HepG2 (cell line): ENCODE results near the gene ARMH1. TPM values are rescaled to one million over a fixed set of nuclear protein-coding genes. Genes with fewer than 3 reads are reported as not detected.

ENCODE experiments used
- ATAC-seq: fragments of 200-7000 bp; cut with Tn5 transposase; 3 replicates; pipeline ENCODE4 v1.9.1; 2020; ENCODE audit warnings: mild to moderate bottlenecking, moderate library complexity
- BruUV-seq: library from RNA; stranded (reverse); fragments of 400-500 nt; replicated peaks from 2 replicates; lab custom pipeline; 2021; lab: Mats Ljungman, UMichigan
- CTCF ChIA-PET: fragments of 300-600 bp; formaldehyde crosslinking; extraction: SDS; loops from one replicate; lab custom pipeline; 2021; ENCODE audit warnings: low total read pairs, inconsistent platforms, low intra/inter-chr PET ratio; lab: Yijun Ruan, JAX
- POLR2A ChIA-PET: fragments of 350-600 bp; sonication (Branson Sonifier 250); formaldehyde crosslinking; loops from one replicate; lab custom pipeline; 2020; ENCODE audit warnings: antibody characterized with exemption, inconsistent platforms; lab: Yijun Ruan, JAX
- DNase-seq: peaks from one replicate; pipeline ENCODE4 v3.0.0-alpha.2; 2015; ENCODE audit warnings: low spot score
- FAIRE-seq: peaks from 3 replicates; lab custom pipeline; 2011; peaks lifted over from hg19 to GRCh38; lab: Jason Lieb, UNC
- H2AFZ ChIP-seq: one replicate; pipeline ENCODE4 v1.6.1; 2011; ENCODE audit warnings: low read length, inconsistent platforms
- H3K27ac ChIP-seq: fragments of 300-600 bp; 3 replicates; pipeline ENCODE4 v1.8.0; 2011; ENCODE audit warnings: mixed run types, mild to moderate bottlenecking, mixed read lengths, low read length, inconsistent platforms; ENCODE audit not compliant: insufficient read depth; ENCODE audit errors: extremely low read length
- H3K27me3 ChIP-seq, 2 experiments: fragments of 200-600 bp in 1 of 2; 2 replicates in 1 of 2; 3 replicates in 1 of 2; pipeline versions ENCODE4 v1.6.0 to v1.8.0; 2011; ENCODE audit warnings: low read length in 2 of 2, mild to moderate bottlenecking in 2 of 2, moderate library complexity in 2 of 2, inconsistent platforms in 1 of 2; ENCODE audit not compliant: insufficient read depth in 2 of 2, control insufficient read depth in 1 of 2
- H3K36me3 ChIP-seq, 2 experiments: fragments of 200-600 bp in 1 of 2; replicated peaks in 1 of 2; 2 replicates in 1 of 2; 3 replicates in 1 of 2; pipeline versions ENCODE4 v1.5.1 to v1.8.0; 2011; ENCODE audit warnings: low read length in 2 of 2, inconsistent platforms in 1 of 2; ENCODE audit not compliant: insufficient read depth in 2 of 2, control insufficient read depth in 1 of 2
- H3K4me1 ChIP-seq: 2 replicates; pipeline ENCODE4 v1.5.1; 2012; ENCODE audit warnings: low read length, inconsistent platforms; ENCODE audit not compliant: insufficient read depth
- H3K4me2 ChIP-seq: 2 replicates; pipeline ENCODE4 v1.6.0; 2011; ENCODE audit warnings: low read depth, low read length, inconsistent platforms
- H3K4me3 ChIP-seq, 3 experiments: fragments of 200-600 bp in 1 of 3; sonication (generic), shearing (Covaris generic) in 1 of 3; replicated peaks in 1 of 3; 2 replicates each; pipeline ENCODE4 v1.5.1; 2011 to 2016; ENCODE audit warnings: low read length in 3 of 3, inconsistent platforms in 2 of 3, low read depth in 2 of 3, mild to moderate bottlenecking in 2 of 3, control low read depth in 1 of 3, mixed read lengths in 1 of 3; ENCODE audit not compliant: insufficient read depth in 1 of 3
- H3K79me2 ChIP-seq: one replicate; pipeline ENCODE4 v1.6.1; 2011; ENCODE audit warnings: low read length, inconsistent platforms; ENCODE audit not compliant: insufficient read depth
- H3K9ac ChIP-seq: 2 replicates; pipeline ENCODE4 v1.6.0; 2011; ENCODE audit warnings: mild to moderate bottlenecking, low read depth, low read length, inconsistent platforms; ENCODE audit not compliant: insufficient read depth
- H3K9me3 ChIP-seq: 2 replicates; pipeline ENCODE4 v1.5.1; 2012; ENCODE audit warnings: mild to moderate bottlenecking, low read length
- H4K20me1 ChIP-seq: 2 replicates; pipeline ENCODE4 v1.6.0; 2011; ENCODE audit warnings: inconsistent platforms, mild to moderate bottlenecking, low read length, moderate library complexity; ENCODE audit not compliant: insufficient read depth
- FIP1L1 ChIP-seq: fragments of 200-400 bp; formaldehyde crosslinking; IDR thresholded peaks from 2 replicates; pipeline ENCODE4 v1.6.1; 2018; ENCODE audit warnings: low read depth, mild to moderate bottlenecking, low read length, moderate library complexity, borderline replicate concordance; ENCODE audit not compliant: insufficient read depth
- MTF1 ChIP-seq: sonication (generic); formaldehyde crosslinking; IDR thresholded peaks from 2 replicates; pipeline ENCODE4 v1.5.0; 2020; ENCODE audit warnings: missing genetic modification reagents
- POLR2A ChIP-seq, 2 experiments: IDR thresholded peaks; 2 replicates each; pipeline ENCODE4 v1.6.1; 2011; ENCODE audit warnings: low read depth in 2 of 2, low read length in 2 of 2, mild to moderate bottlenecking in 1 of 2, moderate library complexity in 1 of 2; ENCODE audit not compliant: insufficient read depth in 1 of 2
- RBM22 ChIP-seq: fragments of 200-400 bp; formaldehyde crosslinking; optimal IDR thresholded peaks from 2 replicates; pipeline ENCODE3; 2017; ENCODE audit warnings: mild to moderate bottlenecking, low read length, moderate library complexity
- ZNF557 ChIP-seq: sonication (generic); formaldehyde crosslinking; IDR thresholded peaks from 2 replicates; pipeline ENCODE4 v1.4.0; 2020; ENCODE audit warnings: missing genetic modification reagents
- ZNF644 ChIP-seq: IDR thresholded peaks from 2 replicates; pipeline ENCODE4 v1.6.1; 2016; ENCODE audit warnings: low read depth
- ZNF790 ChIP-seq: sonication (generic); formaldehyde crosslinking; IDR thresholded peaks from 2 replicates; pipeline ENCODE4 v1.8.0; 2022; ENCODE audit warnings: missing genetic modification reagents, mild to moderate bottlenecking, borderline replicate concordance
- WGBS: methylation state at CpG from one replicate; pipeline ENCODE4 v1.1.6; 2017; ENCODE audit warnings: low lambda C conversion rate; 5-methylcytosine and 5-hydroxymethylcytosine counted together
- in situ Hi-C: cut with HindIII; loops from 2 replicates; pipeline ENCODE4 v1.10.0; 2017; ENCODE audit warnings: low pct_unique_long_range_greater_than_20kb; ENCODE audit not compliant: extremely low pct_ligation_motif_present
- intact Hi-C: fragments of 100-400 bp; cut with micrococcal nuclease; formaldehyde crosslinking; loops from one replicate; pipeline ENCODE4 v1.10.0; 2022; ENCODE audit not compliant: unreplicated experiment
- polyA plus RNA-seq, 8 experiments: library from polyadenylated mRNA; depleted of rRNA in 3 of 8; stranded (reverse) in 7 of 8; unstranded in 1 of 8; fragments of >200 nt; fragmentation: Illumina TruSeq in 4 of 8; extraction: Trizol in 4 of 8; gene quantifications; 2 replicates each; pipeline versions ENCODE4 v1.2.1 to v1.2.3, GENCODE V29; 2011 to 2016; ENCODE audit warnings: low read depth in 4 of 8, missing spikeins in 1 of 8, mixed read lengths in 1 of 8; ENCODE audit not compliant: insufficient read depth in 1 of 8
- total RNA-seq, 5 experiments: library from RNA; depleted of rRNA; stranded (reverse); fragments of >200 nt; fragmentation: Illumina TruSeq; extraction: Trizol; gene quantifications; 2 replicates each; pipeline ENCODE4 v1.2.3, GENCODE V29; 2016; ENCODE audit warnings: low read depth in 1 of 5
- TF ChIP-seq, protein P1 (sequence below): sonication (generic); formaldehyde crosslinking; IDR thresholded peaks from 2 replicates; pipeline ENCODE4 v1.9.0; 2021; ENCODE audit warnings: missing genetic modification reagents, borderline replicate concordance
- TF ChIP-seq, protein P2 (sequence below): sonication (generic); formaldehyde crosslinking; IDR thresholded peaks from 2 replicates; pipeline ENCODE4 v1.5.0; 2020; ENCODE audit warnings: missing genetic modification reagents
- TF ChIP-seq, protein P3 (sequence below): sonication (generic); formaldehyde crosslinking; IDR thresholded peaks from 2 replicates; pipeline ENCODE4 v1.4.0; 2020; ENCODE audit warnings: missing genetic modification reagents

The ARMH1 gene
- total and polyA plus RNA-seq, 2 of the 13 experiments (the other 11 are each of a cell fraction or from before 2014, with no cell fraction given), result 0.69 TPM; not detected in 1

DNA sequence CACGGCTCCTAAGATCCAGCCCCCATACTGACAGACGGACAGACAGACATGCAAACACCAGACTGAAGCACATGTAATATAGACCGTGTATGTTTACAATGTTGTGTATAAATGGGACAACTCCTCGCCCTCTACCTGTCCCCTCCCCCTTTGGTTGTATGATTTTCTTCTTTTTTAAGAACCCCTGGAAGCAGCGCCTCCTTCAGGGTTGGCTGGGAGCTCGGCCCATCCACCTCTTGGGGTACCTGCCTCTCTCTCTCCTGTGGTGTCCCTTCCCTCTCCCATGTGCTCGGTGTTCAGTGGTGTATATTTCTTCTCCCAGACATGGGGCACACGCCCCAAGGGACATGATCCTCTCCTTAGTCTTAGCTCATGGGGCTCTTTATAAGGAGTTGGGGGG, 23.4 kb upstream of the ARMH1 start:
- H3K4me3 ChIP-seq, result no peak overlapping the region
- H3K27me3 ChIP-seq, result no peaks in the 10 kb centered on the region
- POLR2A ChIA-PET, result interaction anchor here (1.1 to 3.7 kb wide), 2 partner anchors 10 to 19 kb away, joined by 4 to 25 read pairs; no protein-coding TSS in a partner anchor
- peaks cover 14% of the 10 kb centered on the region for H3K4me1 ChIP-seq
- DNase-seq, result no peak
- no peak overlapping the region for H3K9ac ChIP-seq
- no peak overlapping the region for H3K4me2 ChIP-seq
- H2AFZ ChIP-seq, result no peak overlapping the region
- intact Hi-C loops, result loop anchor here (5.0 kb wide), 1 partner anchor 56 kb away; no protein-coding TSS in a partner anchor
- no peak for FAIRE-seq
- no peaks in the 10 kb centered on the region for H4K20me1 ChIP-seq
- no peak for TF ChIP-seq ZNF644
- TF ChIP-seq, protein P1, sequence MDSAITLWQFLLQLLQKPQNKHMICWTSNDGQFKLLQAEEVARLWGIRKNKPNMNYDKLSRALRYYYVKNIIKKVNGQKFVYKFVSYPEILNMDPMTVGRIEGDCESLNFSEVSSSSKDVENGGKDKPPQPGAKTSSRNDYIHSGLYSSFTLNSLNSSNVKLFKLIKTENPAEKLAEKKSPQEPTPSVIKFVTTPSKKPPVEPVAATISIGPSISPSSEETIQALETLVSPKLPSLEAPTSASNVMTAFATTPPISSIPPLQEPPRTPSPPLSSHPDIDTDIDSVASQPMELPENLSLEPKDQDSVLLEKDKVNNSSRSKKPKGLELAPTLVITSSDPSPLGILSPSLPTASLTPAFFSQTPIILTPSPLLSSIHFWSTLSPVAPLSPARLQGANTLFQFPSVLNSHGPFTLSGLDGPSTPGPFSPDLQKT (CRISPR knock-in tag), result no peak
- TF ChIP-seq, protein P2, sequence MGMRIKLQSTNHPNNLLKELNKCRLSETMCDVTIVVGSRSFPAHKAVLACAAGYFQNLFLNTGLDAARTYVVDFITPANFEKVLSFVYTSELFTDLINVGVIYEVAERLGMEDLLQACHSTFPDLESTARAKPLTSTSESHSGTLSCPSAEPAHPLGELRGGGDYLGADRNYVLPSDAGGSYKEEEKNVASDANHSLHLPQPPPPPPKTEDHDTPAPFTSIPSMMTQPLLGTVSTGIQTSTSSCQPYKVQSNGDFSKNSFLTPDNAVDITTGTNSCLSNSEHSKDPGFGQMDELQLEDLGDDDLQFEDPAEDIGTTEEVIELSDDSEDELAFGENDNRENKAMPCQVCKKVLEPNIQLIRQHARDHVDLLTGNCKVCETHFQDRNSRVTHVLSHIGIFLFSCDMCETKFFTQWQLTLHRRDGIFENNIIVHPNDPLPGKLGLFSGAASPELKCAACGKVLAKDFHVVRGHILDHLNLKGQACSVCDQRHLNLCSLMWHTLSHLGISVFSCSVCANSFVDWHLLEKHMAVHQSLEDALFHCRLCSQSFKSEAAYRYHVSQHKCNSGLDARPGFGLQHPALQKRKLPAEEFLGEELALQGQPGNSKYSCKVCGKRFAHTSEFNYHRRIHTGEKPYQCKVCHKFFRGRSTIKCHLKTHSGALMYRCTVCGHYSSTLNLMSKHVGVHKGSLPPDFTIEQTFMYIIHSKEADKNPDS (CRISPR knock-in tag), result no peak
- TF ChIP-seq, protein P3, sequence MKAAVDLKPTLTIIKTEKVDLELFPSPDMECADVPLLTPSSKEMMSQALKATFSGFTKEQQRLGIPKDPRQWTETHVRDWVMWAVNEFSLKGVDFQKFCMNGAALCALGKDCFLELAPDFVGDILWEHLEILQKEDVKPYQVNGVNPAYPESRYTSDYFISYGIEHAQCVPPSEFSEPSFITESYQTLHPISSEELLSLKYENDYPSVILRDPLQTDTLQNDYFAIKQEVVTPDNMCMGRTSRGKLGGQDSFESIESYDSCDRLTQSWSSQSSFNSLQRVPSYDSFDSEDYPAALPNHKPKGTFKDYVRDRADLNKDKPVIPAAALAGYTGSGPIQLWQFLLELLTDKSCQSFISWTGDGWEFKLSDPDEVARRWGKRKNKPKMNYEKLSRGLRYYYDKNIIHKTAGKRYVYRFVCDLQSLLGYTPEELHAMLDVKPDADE (CRISPR knock-in tag), result no peak
- no peak for TF ChIP-seq ZNF557 (CRISPR knock-in tag)
- TF ChIP-seq ZNF790 (CRISPR knock-in tag), result no peak
- peak; percentile 23 for TF ChIP-seq RBM22
- TF ChIP-seq MTF1 (CRISPR knock-in tag), result no peak
- 0 out of 4 replicates have a peak, but pooled peaks of 1 of the 2 experiments have one; percentile 2 for TF ChIP-seq POLR2A (IDR thresholded peaks at IDR 0.05; ENCODE audit: insufficient read depth in 1 of 2, low read depth in 2 of 2, low read length in 2 of 2)
- no peak for TF ChIP-seq FIP1L1
- BruUV-seq, result no TSS peak
- in situ Hi-C loops, result loop anchor here (5.0 kb wide), 1 partner anchor 44 kb away; no protein-coding TSS in a partner anchor
- WGBS, result 98% methylated on average over 8 of the region's 8 CpGs
- H3K27ac ChIP-seq, result no peak overlapping the region
- H3K36me3 ChIP-seq, result peaks cover 35 to 57% of the 10 kb centered on the region in 2 experiments
- H3K79me2 ChIP-seq, result no peaks in the 10 kb centered on the region
- no peak for ATAC-seq
- no peaks in the 10 kb centered on the region for H3K9me3 ChIP-seq
- CTCF ChIA-PET, result no interaction called here
